GM21423 (cell line): ENCODE measurements around the gene PRR12.

Experiments
- ATAC-seq: cut with Tn5 transposase; IDR thresholded peaks from one replicate; pipeline ENCODE4 v1.9.1; 2021; ENCODE audit warnings: mild to moderate bottlenecking, moderate library complexity; ENCODE audit not compliant: unreplicated experiment

Gene PRR12

DNA sequence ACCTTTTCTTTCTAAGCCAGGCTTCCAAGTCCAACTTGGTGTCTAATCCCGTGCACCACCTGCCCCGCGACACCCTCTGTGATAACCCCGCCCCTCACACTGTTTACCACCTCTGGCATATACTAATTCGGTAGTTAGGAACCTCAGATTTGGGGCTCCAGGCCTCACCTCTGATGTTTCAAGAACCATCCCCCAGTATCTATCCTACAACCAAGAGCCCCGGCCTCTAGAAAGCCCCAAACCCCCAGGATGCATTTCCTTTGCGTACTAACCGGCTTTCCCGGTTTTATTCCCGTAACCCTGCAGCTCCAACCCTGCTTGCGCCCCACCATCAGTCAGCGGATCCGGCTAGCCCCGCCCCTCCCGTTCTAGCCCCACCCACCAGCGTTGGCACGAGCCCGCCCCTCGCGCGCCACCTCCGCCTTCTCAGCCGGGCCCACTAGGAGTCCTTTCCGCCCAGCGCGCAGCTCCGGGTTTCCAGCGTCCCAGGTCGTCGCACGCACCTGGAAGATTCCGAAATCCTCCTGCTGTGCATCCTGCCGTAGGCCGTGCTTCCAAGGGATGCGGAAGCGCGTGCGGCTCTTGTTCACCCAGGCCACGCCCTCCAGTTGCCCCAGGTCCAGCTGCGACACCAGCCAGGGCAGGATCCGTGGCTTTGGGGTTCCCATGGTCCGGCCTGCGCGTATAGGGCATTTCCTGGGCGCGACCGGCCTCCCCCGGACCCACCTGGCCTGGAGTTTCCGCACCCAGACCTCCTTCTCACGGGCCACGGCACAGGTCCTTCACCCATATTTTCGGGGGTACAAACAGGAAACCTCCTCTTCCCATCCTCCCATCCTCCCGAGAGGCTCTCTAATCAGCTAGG, 73.4 kb downstream of the PRR12 start:
- peak; percentile 40 for ATAC-seq

DNA sequence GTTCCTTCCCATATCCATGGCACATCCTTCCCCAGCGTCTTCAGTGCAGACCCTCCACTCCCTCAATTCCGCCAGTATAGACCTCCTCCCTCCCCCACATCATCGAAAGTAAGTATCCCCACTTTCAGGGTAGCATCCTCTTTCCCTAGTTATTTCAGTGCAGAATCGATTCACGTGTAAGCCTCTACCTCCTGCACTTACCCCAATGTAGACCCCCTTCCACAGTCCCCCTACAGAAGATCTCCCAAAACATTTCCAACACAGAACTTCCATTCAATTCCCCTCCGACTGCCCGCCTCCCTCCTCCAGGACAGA, 74.0 kb downstream of the PRR12 start:
- ATAC-seq = no peak

DNA sequence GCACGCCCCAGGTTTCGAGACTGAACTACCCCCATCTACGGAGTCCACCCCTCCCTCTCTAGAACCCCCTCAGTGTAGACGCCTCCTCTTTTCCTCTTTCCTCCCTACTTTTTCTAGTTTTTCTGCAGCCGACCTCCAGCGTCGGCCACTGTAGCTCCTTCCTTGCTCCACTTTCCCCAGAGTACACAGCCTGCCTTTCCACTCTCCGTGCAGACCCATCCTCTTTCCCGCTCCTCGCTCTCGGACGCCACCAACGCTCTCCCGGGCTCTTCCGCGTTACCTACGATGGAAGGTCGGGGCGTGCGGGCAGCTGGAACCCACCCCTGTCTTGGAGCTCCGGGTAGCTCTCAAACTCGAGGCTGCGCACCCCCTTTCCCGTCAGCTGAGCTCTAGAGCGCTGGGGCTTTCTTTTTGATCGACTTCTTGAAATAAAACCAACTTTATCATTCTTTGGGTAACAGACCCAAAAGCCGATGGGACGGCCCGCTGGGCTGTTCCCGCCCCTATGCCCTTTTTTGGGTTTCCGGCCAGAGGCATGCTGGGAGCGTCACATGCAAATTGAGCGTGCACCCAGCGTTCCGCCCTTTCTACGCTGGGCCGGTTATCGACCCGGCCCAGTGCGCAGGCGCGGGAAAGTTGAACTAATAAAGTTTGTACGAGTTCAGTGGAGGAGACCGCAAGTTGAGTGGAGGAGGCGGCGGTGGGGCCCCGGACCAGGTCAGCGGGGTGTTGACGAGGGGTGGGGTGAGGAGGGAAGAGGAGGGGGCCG, 74.6 kb downstream of the PRR12 start, which contains the start of the genes BCL2L12 and IRF3:
Gene BCL2L12, plus strand, starts transcription at position 583 of the 769 bp plus-strand sequence. CDS start 760 bp downstream, outside the sequence.
Gene IRF3, minus strand, starts transcription at position 507 of the 769 bp plus-strand sequence. CDS start 1,019 bp downstream, outside the sequence.
- ATAC-seq = peak; percentile 88

DNA sequence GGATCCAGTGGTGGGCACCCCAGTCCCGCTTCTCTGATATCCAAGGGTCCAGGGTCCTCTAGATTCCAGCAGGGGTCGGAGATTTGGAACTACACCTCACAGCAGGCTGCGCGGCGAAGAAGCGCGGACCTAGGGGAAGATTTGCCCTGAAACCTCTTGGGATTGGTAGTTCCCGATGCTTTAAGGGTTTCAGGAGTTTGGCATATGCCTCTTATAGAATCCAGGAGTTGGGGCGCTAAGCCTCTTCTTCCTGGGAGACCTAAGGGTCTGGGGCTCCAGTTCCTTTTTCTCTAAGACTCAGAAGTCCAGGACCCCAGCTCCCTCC, 75.1 kb downstream of the PRR12 start:
- no peak for ATAC-seq

DNA sequence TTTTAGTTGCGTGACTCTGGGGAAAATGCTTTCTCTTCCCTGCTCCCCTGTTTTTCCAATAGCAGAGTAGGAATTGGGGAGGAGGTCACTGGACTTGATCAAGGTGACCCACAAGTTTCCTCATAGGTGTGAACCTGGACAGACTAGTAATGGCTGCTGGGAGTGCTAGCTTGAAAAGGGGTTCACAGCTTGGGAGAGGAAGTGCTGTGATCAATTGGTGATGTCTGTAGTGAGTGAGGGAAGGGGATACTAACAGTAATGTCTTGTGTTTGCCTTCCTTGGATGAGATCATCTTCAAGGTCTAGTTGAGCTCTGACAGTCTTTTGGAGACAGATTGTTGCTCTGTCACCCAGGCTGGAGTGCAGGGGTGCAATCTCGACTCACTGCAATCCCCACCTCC, 76.5 kb downstream of the PRR12 start:
- ATAC-seq = no peak

DNA sequence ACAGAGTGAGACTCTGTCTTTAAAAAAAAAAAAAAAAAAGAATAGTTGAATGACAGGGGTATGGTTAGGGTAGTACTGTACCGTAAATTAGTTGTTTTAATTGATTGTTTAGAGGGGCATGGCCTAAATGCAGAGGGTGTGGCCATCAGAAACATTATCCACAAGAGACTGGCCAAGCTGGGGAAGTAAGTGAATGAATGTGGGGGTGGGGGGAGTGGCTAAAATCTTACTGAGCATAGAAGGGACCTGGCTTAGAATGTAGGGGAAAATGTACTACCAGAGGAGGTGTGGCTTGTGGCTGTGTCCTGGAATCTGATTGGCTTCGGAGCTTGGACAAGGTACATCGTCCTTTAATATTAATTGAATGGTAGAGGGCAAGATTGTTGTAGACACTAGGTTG, 78.5 kb downstream of the PRR12 start:
- no peak for ATAC-seq

- no peak for ATAC-seq
These were observed 81.3 kb downstream of the PRR12 start for GRCh38 chr19:49672131-49672919.
